Aorta (tissue), 5 donors: Measurements from ENCODE around the gene CSF3. TPM values are rescaled to one million over a fixed set of nuclear protein-coding genes. Genes with fewer than 3 reads are reported as not detected.

Experiments used
- ATAC-seq: fragments of 200-7000 bp; cut with Tn5 transposase; one replicate; pipeline ENCODE4 v1.9.1; 2022; ENCODE audit warnings: moderate library complexity; ENCODE audit not compliant: low FRiP score
- DNase-seq, 2 donors: peaks; one replicate each; pipeline ENCODE4 v3.0.0-alpha.2; 2020
- H3K27ac ChIP-seq, 2 donors: one replicate each; pipeline ENCODE4 v1.5.1; 2013; ENCODE audit warnings: low read length in 2 of 2, mild to moderate bottlenecking in 2 of 2, moderate library complexity in 2 of 2, control low read depth in 1 of 2, inconsistent platforms in 1 of 2, low read depth in 1 of 2
- H3K27me3 ChIP-seq, 2 donors: one replicate each; pipeline ENCODE4 v1.6.1; 2013; ENCODE audit warnings: control low read depth in 1 of 2, low read length in 1 of 2, mild to moderate bottlenecking in 1 of 2, moderate library complexity in 1 of 2; ENCODE audit not compliant: insufficient read depth in 2 of 2, control insufficient read depth in 1 of 2
- H3K36me3 ChIP-seq, 2 donors: one replicate each; pipeline ENCODE4 v1.6.1; 2013; ENCODE audit warnings: control low read depth in 1 of 2, low read length in 1 of 2, mild to moderate bottlenecking in 1 of 2; ENCODE audit not compliant: insufficient read depth in 2 of 2, control insufficient read depth in 1 of 2
- H3K4me1 ChIP-seq, 2 donors: one replicate each; pipeline ENCODE4 v1.6.1; 2013; ENCODE audit warnings: low read length in 2 of 2, control low read depth in 1 of 2, mild to moderate bottlenecking in 1 of 2, moderate library complexity in 1 of 2; ENCODE audit not compliant: insufficient read depth in 2 of 2, control insufficient read depth in 1 of 2
- H3K4me3 ChIP-seq, 2 donors: one replicate each; pipeline ENCODE4 v1.5.1; 2013; ENCODE audit warnings: low read length in 2 of 2, control low read depth in 1 of 2, mild to moderate bottlenecking in 1 of 2
- H3K9me3 ChIP-seq: one replicate; pipeline ENCODE4 v1.6.1; 2013; ENCODE audit warnings: mild to moderate bottlenecking, low read length; ENCODE audit not compliant: control insufficient read depth
- WGBS, 2 donors: extraction: QIAGEN DNeasy Blood & Tissue Kit; methylation state at CpG; one replicate each; pipeline ENCODE4 v1.1.7; 2013; 5-methylcytosine and 5-hydroxymethylcytosine counted together
- intact Hi-C, 2 donors: fragments of 100-400 bp; cut with DNase I; formaldehyde crosslinking; loops; one replicate each; pipeline versions ENCODE4 v1.14.2 to v1.15.0; 2022
- long read RNA-seq, 2 donors: library from polyadenylated mRNA; unstranded; transcript quantifications; one replicate each; pipeline ENCODE4 v2.0.0, GENCODE V29; 2020 to 2021
- polyA plus RNA-seq, 2 donors: library from polyadenylated mRNA; stranded (reverse); fragments of 200-250 nt; gene quantifications; one replicate each; pipeline ENCODE4 v1.2.3, GENCODE V29; 2013
- total RNA-seq, 2 donors: library from RNA; stranded (reverse); fragmentation: NEBNext Ultra II Directional; extraction: Animal tissue kit (Norgen Biotek cat#: 25700); gene quantifications; one replicate each; pipeline ENCODE4 v1.2.1, GENCODE V29; 2021
- donor health status: healthy with polysubstance abuse.
- donor health status: Bipolar disorder and iron deficiency.
- donor health status: DM: no; HTN: no; CAD: no.
- donor health status: DM: no; HTN: no; CAD: no.
- donor health status: DM: yes; HTN: yes; CAD: no.

The CSF3 gene, protein sequence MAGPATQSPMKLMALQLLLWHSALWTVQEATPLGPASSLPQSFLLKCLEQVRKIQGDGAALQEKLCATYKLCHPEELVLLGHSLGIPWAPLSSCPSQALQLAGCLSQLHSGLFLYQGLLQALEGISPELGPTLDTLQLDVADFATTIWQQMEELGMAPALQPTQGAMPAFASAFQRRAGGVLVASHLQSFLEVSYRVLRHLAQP
- total RNA-seq (1 to 10 TPM in 1 of 2 donors, under 1 TPM in 1; 0.39 to 5.4 TPM), polyA plus RNA-seq (1 to 10 TPM in 1 of 2 donors, not detected in 1; 2.7 TPM)
- long read RNA-seq, donor 1, transcript CSF3-204 (5 exons, 1,583 nt): major isoform, 7 of 21 reads
- long read RNA-seq, donor 1, partial matches to known transcripts: 6 of 21 reads
- long read RNA-seq, donor 1, other reads (novel, unspliced or antisense): 2 of 21 reads
- long read RNA-seq, donor 2: 0 reads

DNA sequence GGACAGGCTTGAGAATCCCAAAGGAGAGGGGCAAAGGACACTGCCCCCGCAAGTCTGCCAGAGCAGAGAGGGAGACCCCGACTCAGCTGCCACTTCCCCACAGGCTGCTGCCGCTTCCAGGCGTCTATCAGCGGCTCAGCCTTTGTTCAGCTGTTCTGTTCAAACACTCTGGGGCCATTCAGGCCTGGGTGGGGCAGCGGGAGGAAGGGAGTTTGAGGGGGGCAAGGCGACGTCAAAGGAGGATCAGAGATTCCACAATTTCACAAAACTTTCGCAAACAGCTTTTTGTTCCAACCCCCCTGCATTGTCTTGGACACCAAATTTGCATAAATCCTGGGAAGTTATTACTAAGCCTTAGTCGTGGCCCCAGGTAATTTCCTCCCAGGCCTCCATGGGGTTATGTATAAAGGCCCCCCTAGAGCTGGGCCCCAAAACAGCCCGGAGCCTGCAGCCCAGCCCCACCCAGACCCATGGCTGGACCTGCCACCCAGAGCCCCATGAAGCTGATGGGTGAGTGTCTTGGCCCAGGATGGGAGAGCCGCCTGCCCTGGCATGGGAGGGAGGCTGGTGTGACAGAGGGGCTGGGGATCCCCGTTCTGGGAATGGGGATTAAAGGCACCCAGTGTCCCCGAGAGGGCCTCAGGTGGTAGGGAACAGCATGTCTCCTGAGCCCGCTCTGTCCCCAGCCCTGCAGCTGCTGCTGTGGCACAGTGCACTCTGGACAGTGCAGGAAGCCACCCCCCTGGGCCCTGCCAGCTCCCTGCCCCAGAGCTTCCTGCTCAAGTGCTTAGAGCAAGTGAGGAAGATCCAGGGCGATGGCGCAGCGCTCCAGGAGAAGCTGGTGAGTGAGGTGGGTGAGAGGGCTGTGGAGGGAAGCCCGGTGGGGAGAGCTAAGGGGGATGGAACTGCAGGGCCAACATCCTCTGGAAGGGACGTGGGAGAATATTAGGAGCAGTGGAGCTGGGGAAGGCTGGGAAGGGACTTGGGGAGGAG is at the start of gene CSF3:
Gene CSF3, plus strand, starts transcription at position 436 of the 993 bp plus-strand sequence. Its CDS starts 35 bp downstream, at position 471.
- ATAC-seq: no peak
- WGBS, 2 donors: 78 to 84% methylated on average over 20 of the region's 20 CpGs
- DNase-seq: peak in 1 of 2 donors; percentile 79
- Histone ChIP-seq H3K9me3 (no peaks in the 10 kb centered on the region), H3K36me3 (no peaks in the 10 kb centered on the region), H3K27me3 (no peaks in the 10 kb centered on the region), H3K4me3 (no peak within 1 kb of the TSS), H3K27ac (no peak within 1 kb of the TSS), H3K4me1 (no peaks in the 10 kb centered on the region)
- intact Hi-C loops: loop anchor here (5.0 to 10.0 kb wide), 3 partner anchors 72 to 270 kb away; partner anchors contain the start of gene CDC6 (in 1 of the 2)

DNA sequence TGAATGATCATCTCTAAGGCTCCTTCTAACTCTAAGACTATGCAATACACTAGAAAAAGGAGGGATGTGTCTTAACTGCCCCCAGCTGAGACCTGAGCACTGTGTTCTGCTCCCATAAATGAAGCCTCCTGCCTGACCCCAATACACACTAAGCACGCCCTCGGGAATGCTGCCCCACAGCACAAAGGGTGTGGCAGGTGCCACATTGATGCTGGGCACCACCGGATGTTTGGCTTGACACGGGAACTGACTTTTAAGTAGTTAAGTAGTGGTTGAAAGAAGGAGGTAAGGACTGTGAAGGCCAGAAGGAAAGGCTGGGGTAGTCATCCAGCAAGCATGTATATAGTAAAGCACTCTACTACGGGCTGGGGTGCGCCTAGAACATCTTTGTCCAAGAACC is 48.5 kb upstream of the CSF3 start:
- intact Hi-C loops: loop anchor here in 1 of 2 donors (10.0 kb wide), 1 partner anchor 102 kb away; the partner anchor contains the start of genes IKZF3 and ZPBP2
- H3K36me3 ChIP-seq: no peaks in the 10 kb centered on the region
- DNase-seq (no peak), ATAC-seq (no peak)
- no peaks in the 10 kb centered on the region for H3K27me3 ChIP-seq
- H3K9me3 ChIP-seq: no peaks in the 10 kb centered on the region
- H3K4me1 ChIP-seq: no peaks in the 10 kb centered on the region
- no peak overlapping the region for H3K27ac ChIP-seq
- 77 to 83% methylated on average over 6 of the region's 6 CpGs for WGBS, 2 donors
- H3K4me3 ChIP-seq: no peak overlapping the region

DNA sequence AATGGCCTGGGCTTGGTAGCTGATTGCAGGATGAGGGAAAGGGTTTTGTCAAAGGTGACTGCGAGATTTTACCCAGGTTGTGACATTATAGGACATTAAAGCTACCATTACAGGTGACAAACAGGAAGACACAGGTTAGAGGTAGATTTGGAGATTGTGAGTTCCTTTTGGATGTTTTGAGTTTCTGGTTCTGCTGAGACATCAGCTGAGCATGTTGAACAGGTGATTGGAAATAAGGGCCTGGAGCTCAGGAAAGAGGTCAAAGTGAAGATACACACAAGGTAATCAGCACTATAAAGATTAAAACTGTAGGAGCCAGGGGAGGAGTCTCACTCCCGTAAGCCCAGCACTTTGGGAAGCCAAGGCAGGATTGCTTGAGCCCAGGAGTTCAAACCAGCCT is 46.5 kb upstream of the CSF3 start:
- Histone ChIP-seq H3K27ac (no peak overlapping the region), H3K4me3 (no peak overlapping the region), H3K9me3 (no peaks in the 10 kb centered on the region), H3K36me3 (no peaks in the 10 kb centered on the region), H3K4me1 (no peaks in the 10 kb centered on the region), H3K27me3 (no peaks in the 10 kb centered on the region)
- ATAC-seq (no peak), DNase-seq (no peak)
- 70 to 71% methylated on average over 2 of the region's 2 CpGs for WGBS, 2 donors
- intact Hi-C loops: loop anchor here in 1 of 2 donors (10.0 kb wide), 1 partner anchor 104 kb away; the partner anchor contains the start of genes IKZF3 and ZPBP2

DNA sequence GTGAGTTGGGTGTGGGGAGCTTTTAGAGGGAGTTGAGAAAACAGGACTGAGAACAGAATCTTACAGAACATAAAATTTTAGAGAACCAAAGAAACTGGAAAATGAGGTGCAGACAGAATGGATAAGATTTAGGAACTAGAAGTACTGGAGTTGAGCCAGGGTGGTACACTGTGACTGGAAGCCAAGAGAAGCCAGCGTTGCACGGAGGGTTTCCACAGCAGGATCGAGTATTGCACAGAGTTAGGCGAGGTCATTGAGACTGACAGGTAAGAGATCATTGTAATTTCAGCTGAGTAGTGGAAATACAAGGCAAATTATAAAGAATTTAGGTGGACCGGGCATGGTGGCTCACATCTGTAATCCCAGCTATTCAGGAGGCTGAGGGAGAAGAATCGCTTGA is 45.9 kb upstream of the CSF3 start:
- Histone ChIP-seq H3K4me3 (no peak overlapping the region), H3K36me3 (no peaks in the 10 kb centered on the region), H3K4me1 (no peaks in the 10 kb centered on the region), H3K9me3 (no peaks in the 10 kb centered on the region), H3K27ac (no peak overlapping the region), H3K27me3 (no peaks in the 10 kb centered on the region)
- WGBS, 2 donors: 44 to 47% methylated on average over 6 of the region's 6 CpGs
- intact Hi-C loops: loop anchor here in 1 of 2 donors (10.0 kb wide), 1 partner anchor 105 kb away; the partner anchor contains the start of genes IKZF3 and ZPBP2
- ATAC-seq (no peak), DNase-seq (no peak)

DNA sequence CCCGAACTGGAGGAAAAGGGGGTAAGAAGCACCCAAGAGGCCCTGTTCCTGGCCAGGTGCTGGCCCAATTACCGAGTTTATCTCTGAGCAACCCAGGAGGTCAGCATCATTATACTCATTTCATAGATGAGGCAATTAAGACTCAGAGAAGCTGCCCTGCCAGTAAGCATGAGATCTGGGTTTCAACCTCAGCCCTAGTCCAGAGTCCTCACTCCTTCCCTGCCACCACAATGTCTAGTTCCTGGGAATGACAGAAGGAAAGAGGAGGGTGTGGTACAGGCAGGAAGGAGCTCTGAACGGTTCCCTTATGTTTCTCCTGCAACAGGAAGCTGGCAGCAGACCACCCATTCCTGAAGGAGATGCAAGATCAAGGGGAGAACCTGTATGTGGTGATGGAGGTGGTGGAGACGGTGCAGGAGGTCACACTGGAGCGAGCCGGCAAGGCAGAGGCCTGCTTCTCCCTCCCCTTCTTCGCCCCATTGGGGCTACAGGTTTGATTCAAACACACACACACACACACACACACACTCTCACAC is 45.0 kb upstream of the CSF3 start:
- intact Hi-C loops: loop anchor here in 1 of 2 donors (10.0 kb wide), 1 partner anchor 95 kb away; no protein-coding TSS in a partner anchor
- Histone ChIP-seq H3K4me1 (no peaks in the 10 kb centered on the region), H3K27me3 (no peaks in the 10 kb centered on the region), H3K4me3 (no peak overlapping the region), H3K27ac (no peak overlapping the region), H3K36me3 (no peaks in the 10 kb centered on the region), H3K9me3 (no peaks in the 10 kb centered on the region)
- 68 to 71% methylated on average over 7 of the region's 7 CpGs for WGBS, 2 donors
- DNase-seq (no peak), ATAC-seq (no peak)

DNA sequence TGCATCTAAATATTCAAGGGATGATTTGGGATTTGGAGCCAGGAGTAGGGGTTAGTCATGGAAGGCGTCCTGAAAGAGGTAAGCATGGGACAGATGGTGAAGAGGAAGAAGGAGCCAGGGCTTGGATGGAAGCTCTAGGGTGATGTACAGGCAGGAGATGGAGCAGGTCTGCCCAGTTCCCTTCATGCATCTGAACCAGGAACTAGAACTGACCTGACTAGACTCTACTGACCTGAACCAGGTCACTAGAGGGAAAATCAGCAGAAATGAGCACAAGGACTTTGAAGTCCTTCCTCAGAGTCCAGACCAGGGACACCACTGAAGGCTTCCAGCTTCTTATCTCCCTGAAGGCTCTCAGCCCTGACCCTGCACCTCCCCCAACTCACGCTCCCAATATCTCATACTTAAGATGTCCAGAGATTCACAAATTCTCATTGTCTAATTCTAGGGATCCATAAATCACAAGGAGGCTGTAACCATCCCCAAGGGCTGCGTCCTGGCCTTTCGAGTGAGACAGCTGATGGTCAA is 44.1 kb upstream of the CSF3 start:
- no peaks in the 10 kb centered on the region for H3K4me1 ChIP-seq
- DNase-seq (no peak), ATAC-seq (no peak)
- H3K27me3 ChIP-seq: no peaks in the 10 kb centered on the region
- intact Hi-C loops: loop anchor here in 1 of 2 donors (10.0 kb wide), 1 partner anchor 96 kb away; no protein-coding TSS in a partner anchor
- no peak overlapping the region for H3K27ac ChIP-seq
- WGBS, 2 donors: 85 to 87% methylated on average over 4 of the region's 4 CpGs
- H3K9me3 ChIP-seq: no peaks in the 10 kb centered on the region
- H3K4me3 ChIP-seq: no peak overlapping the region
- H3K36me3 ChIP-seq: no peaks in the 10 kb centered on the region

DNA sequence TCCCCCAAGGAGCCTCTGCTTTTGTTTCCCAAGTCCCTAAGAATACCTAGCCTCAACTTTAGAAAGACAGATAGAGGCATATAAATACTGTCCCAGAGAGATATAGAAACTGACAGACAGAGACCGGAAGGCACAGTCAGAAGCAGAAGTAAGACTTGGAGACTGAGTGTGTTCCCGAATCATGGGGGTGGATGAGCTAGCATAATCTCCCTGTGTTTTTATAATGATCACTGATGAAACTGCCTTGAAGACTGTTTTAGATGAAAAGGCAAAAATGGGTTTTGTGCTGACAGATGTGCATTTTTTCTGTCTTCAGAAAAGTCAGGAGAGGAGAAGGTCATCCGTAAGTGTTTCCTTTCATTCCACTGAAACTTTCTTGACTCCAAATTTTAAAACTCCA is 43.0 kb upstream of the CSF3 start:
- 19 to 22% methylated on average over 3 of the region's 3 CpGs for WGBS, 2 donors
- intact Hi-C loops: loop anchor here in 1 of 2 donors (10.0 kb wide), 1 partner anchor 97 kb away; no protein-coding TSS in a partner anchor
- Histone ChIP-seq H3K27ac (no peak overlapping the region), H3K27me3 (no peaks in the 10 kb centered on the region), H3K4me3 (no peak overlapping the region), H3K36me3 (no peaks in the 10 kb centered on the region), H3K4me1 (no peaks in the 10 kb centered on the region), H3K9me3 (no peaks in the 10 kb centered on the region)
- no peak for ATAC-seq
- DNase-seq: no peak

DNA sequence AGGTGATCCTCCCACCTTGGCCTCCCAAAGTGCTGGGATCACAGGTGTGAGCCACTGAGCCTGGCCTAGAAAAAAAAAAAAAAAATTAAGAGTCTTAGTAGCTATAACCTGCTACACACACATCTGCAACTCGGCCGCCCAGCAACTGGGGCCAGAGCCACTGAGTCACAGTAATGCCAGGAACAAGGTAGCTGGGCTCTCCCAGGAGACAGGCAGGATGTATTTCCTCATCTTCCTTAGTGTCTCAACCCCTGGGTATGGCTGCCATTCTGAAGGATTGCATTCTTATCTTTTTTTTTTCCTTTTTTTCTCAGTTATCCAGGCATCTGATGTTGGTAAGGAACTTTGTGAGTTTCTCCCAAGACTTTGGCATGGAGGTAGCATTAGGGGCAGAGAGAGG is 41.7 kb upstream of the CSF3 start:
- Histone ChIP-seq H3K4me1 (no peaks in the 10 kb centered on the region), H3K27me3 (no peaks in the 10 kb centered on the region), H3K36me3 (no peaks in the 10 kb centered on the region), H3K27ac (no peak overlapping the region), H3K4me3 (no peak overlapping the region), H3K9me3 (no peaks in the 10 kb centered on the region)
- ATAC-seq: no peak
- 87 to 97% methylated on average over 2 of the region's 2 CpGs for WGBS, 2 donors
- no peak for DNase-seq
- intact Hi-C loops: loop anchor here in 1 of 2 donors (10.0 kb wide), 1 partner anchor 99 kb away; no protein-coding TSS in a partner anchor
